Measurements from ENCODE around the gene KANK4. TPM values are rescaled to one million over a fixed set of nuclear protein-coding genes. Genes with fewer than 3 reads are reported as not detected.
"Not testable (repeated sequence)": the region's sequence is repeated elsewhere in the genome, so short reads cannot be mapped to it uniquely, and the experiment has no call there.

KANK4 gene
- total RNA-seq, 2 experiments from 2014 or later, result not detected

GRCh38 chr1:62265956-62266935, 53.0 kb downstream of the KANK4 start:
- Mint-ChIP-seq H3K27ac (peak overlapping the region; percentile 68), H3K27me3 (peaks cover 2% of the 10 kb centered on the region), H3K4me1 (peaks cover 2% of the 10 kb centered on the region), H3K4me3 (no peak overlapping the region), H3K36me3 (no peaks in the 10 kb centered on the region), H3K9me3 (no peaks in the 10 kb centered on the region)
- no peak for DNase-seq
- ATAC-seq (ENCODE audit: low read depth), result no peak
- POLR2A ChIA-PET, result no interaction called here

GRCh38 chr1:62263814-62264353, 55.4 kb downstream of the KANK4 start:
- no peak for DNase-seq
- POLR2A ChIA-PET, result no interaction called here
- no peak overlapping the region for H3K27ac Mint-ChIP-seq

GRCh38 chr1:62263006-62263813, 56.0 kb downstream of the KANK4 start:
- POLR2A ChIA-PET, result no interaction called here
- ATAC-seq (ENCODE audit: low read depth) (no peak), DNase-seq (no peak)
- no peaks in the 10 kb centered on the region for H3K36me3 Mint-ChIP-seq
- H3K27me3 Mint-ChIP-seq, result peaks cover 5% of the 10 kb centered on the region
- no peaks in the 10 kb centered on the region for H3K9me3 Mint-ChIP-seq
- H3K4me3 Mint-ChIP-seq, result no peak overlapping the region
- no peak overlapping the region for H3K27ac Mint-ChIP-seq
- no peaks in the 10 kb centered on the region for H3K4me1 Mint-ChIP-seq

More at GRCh38 chr1:62263814-62264353, 55.4 kb downstream of the KANK4 start:
- Mint-ChIP-seq H3K4me3 (no peak overlapping the region), H3K9me3 (no peaks in the 10 kb centered on the region), H3K36me3 (no peaks in the 10 kb centered on the region), H3K27me3 (peaks cover 5% of the 10 kb centered on the region), H3K4me1 (no peaks in the 10 kb centered on the region)
- ATAC-seq (ENCODE audit: low read depth), result no peak

- Mint-ChIP-seq H3K36me3 (no peaks in the 10 kb centered on the region), H3K27ac (no peak overlapping the region), H3K4me3 (no peak overlapping the region), H3K27me3 (peaks cover 5% of the 10 kb centered on the region), H3K4me1 (no peaks in the 10 kb centered on the region), H3K9me3 (no peaks in the 10 kb centered on the region)
- DNase-seq (no peak), ATAC-seq (ENCODE audit: low read depth) (no peak)
- POLR2A ChIA-PET, result no interaction called here
These were observed 58.5 kb downstream of the KANK4 start for GRCh38 chr1:62260688-62261087.

- POLR2A ChIA-PET, result no interaction called here
- no peaks in the 10 kb centered on the region for H3K9me3 Mint-ChIP-seq
- H3K36me3 Mint-ChIP-seq, result no peaks in the 10 kb centered on the region
- DNase-seq (no peak), ATAC-seq (ENCODE audit: low read depth) (no peak)
- peaks cover 5% of the 10 kb centered on the region for H3K27me3 Mint-ChIP-seq
- no peak overlapping the region for H3K4me3 Mint-ChIP-seq
- no peaks in the 10 kb centered on the region for H3K4me1 Mint-ChIP-seq
- no peak overlapping the region for H3K27ac Mint-ChIP-seq
These were observed 59.7 kb downstream of the KANK4 start for GRCh38 chr1:62259551-62259950.

GRCh38 chr1:62250126-62250726, 69.0 kb downstream of the KANK4 start:
- Mint-ChIP-seq H3K27me3 (no peaks in the 10 kb centered on the region), H3K4me1 (no peaks in the 10 kb centered on the region), H3K36me3 (no peaks in the 10 kb centered on the region), H3K4me3 (no peak overlapping the region), H3K9me3 (no peaks in the 10 kb centered on the region), H3K27ac (no peak overlapping the region)
- DNase-seq, result no peak
- POLR2A ChIA-PET, result no interaction called here
- no peak for ATAC-seq (ENCODE audit: low read depth)

GRCh38 chr1:62247391-62248168, 71.7 kb downstream of the KANK4 start:
- POLR2A ChIA-PET, result no interaction called here
- H3K27me3 Mint-ChIP-seq, result no peaks in the 10 kb centered on the region
- no peaks in the 10 kb centered on the region for H3K9me3 Mint-ChIP-seq
- H3K27ac Mint-ChIP-seq, result no peak overlapping the region
- no peak for DNase-seq
- no peaks in the 10 kb centered on the region for H3K4me1 Mint-ChIP-seq
- H3K36me3 Mint-ChIP-seq, result no peaks in the 10 kb centered on the region
- no peak overlapping the region for H3K4me3 Mint-ChIP-seq
- ATAC-seq (ENCODE audit: low read depth), result no peak

DNA sequence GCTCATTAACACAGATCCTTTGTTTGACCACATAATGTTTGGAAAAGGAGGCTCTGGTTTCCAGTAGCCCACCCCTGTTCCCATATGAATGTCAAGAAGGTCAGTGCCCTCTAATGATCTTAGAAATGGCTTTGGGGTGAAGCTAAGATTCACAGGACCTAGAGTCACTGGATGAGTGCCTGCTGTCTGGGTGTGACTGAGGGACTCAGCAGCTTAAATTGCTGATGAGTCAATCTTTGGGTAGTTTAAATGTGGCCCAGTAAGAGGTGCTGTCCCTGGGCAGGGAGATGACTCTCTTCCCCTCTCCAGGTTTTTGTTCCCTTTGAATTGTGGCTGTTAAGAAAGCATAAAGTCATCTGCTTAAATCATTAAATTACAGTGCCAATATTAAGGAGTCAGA, 74.0 kb downstream of the KANK4 start:
- Mint-ChIP-seq H3K27me3 (no peaks in the 10 kb centered on the region), H3K4me1 (no peaks in the 10 kb centered on the region), H3K27ac (no peak overlapping the region), H3K9me3 (peaks cover 2% of the 10 kb centered on the region), H3K4me3 (no peak overlapping the region), H3K36me3 (no peaks in the 10 kb centered on the region)
- POLR2A ChIA-PET, result no interaction called here
- ATAC-seq (ENCODE audit: low read depth) (no peak), DNase-seq (no peak)

- H3K27ac Mint-ChIP-seq; H3K36me3 Mint-ChIP-seq; H3K4me3 Mint-ChIP-seq; ATAC-seq (ENCODE audit: low read depth); H3K27me3 Mint-ChIP-seq; POLR2A ChIA-PET; DNase-seq; H3K9me3 Mint-ChIP-seq; H3K4me1 Mint-ChIP-seq: not testable (repeated sequence)
These were observed 74.9 kb downstream of the KANK4 start for GRCh38 chr1:62244380-62244779.

DNA sequence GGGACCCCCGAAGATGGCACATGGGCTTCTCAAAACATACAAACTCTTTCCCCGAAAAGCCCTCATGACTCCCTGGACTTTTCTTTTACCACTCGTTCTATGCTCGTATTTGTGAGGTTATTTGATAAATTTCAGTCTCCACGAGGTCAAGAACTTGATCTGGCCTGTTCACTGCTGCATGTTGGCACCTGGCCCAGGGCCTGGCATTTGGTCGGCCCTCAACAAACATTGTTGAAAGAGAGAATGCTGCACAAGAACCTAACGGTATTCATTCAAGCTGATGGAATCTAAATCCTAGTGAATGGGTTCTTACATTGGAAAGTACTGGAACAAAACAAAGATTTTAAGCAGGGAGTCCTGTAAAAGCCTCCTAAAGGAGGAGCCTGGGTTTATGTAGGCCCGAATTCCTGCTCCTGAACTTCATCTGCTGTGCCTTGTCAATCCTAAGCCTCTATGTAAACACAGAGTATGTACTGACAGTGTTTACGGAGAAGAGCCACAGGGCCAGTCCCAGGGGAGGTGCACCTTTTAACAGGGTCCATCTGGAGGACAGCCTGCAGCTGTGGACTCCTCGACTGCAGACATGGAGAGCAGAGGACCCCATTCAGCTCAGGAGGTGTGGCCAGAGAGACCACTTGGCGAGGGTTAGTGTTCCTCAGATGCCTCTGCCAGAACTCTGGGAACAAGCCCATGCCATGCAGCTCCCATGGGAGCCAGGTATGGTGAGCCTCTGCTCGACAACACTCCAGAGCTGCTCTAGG, 77.7 kb downstream of the KANK4 start:
- no peaks in the 10 kb centered on the region for H3K36me3 Mint-ChIP-seq
- ATAC-seq (ENCODE audit: low read depth) (no peak), DNase-seq (no peak)
- no peaks in the 10 kb centered on the region for H3K4me1 Mint-ChIP-seq
- H3K27ac Mint-ChIP-seq, result no peak overlapping the region
- POLR2A ChIA-PET, result no interaction called here
- H3K9me3 Mint-ChIP-seq, result peaks cover 2% of the 10 kb centered on the region
- no peaks in the 10 kb centered on the region for H3K27me3 Mint-ChIP-seq
- H3K4me3 Mint-ChIP-seq, result no peak overlapping the region

- Mint-ChIP-seq H3K27ac (no peak overlapping the region), H3K4me1 (no peaks in the 10 kb centered on the region), H3K36me3 (no peaks in the 10 kb centered on the region), H3K27me3 (no peaks in the 10 kb centered on the region), H3K4me3 (no peak overlapping the region), H3K9me3 (peaks cover 2% of the 10 kb centered on the region)
- DNase-seq (no peak), ATAC-seq (ENCODE audit: low read depth) (no peak)
- POLR2A ChIA-PET, result no interaction called here
These were observed 78.4 kb downstream of the KANK4 start for GRCh38 chr1:62240651-62241370.
